NCI-H146 treated with DMSO at 0.1 percent for 48 hours (cell line): ENCODE data around the gene NAPB.

ENCODE experiments used
- DNase-seq: peaks from one replicate; lab custom pipeline; 2025; ENCODE audit not compliant: unreplicated experiment; lab: John Stamatoyannopoulos, UW

NAPB gene

DNA sequence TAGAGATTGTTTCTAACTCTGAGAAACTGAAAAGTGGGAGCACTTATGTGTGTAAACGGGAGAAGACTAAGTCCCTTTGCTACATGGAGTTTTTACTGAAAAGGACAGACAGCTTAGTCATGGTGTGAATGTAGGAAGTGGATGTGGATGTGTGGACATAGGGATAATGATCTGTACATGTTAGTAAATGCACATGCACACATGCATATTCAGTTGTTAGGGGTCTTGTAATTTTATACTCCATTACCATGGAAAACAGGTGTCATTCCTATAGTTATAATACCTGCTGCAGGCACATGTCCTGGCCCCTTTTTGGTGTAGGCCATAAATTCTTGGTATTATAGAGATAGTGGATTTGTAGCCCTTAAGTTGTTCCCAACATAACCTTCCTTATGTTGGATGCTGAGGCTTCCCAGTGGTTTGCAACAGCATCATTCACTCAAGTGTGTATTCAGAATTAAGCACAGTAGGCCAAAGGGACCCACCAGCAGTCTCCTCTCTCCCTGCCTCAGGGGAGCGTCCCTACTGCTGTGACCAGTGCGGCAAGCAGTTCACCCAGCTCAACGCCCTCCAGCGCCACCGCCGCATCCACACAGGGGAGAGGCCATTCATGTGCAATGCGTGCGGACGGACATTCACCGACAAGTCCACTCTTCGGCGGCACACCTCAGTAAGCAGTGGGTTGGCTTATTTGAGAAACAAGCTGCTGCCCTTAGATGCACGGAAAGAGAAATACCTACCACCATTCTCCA is 52.0 kb downstream of the NAPB start:
- DNase-seq, result no peak

DNA sequence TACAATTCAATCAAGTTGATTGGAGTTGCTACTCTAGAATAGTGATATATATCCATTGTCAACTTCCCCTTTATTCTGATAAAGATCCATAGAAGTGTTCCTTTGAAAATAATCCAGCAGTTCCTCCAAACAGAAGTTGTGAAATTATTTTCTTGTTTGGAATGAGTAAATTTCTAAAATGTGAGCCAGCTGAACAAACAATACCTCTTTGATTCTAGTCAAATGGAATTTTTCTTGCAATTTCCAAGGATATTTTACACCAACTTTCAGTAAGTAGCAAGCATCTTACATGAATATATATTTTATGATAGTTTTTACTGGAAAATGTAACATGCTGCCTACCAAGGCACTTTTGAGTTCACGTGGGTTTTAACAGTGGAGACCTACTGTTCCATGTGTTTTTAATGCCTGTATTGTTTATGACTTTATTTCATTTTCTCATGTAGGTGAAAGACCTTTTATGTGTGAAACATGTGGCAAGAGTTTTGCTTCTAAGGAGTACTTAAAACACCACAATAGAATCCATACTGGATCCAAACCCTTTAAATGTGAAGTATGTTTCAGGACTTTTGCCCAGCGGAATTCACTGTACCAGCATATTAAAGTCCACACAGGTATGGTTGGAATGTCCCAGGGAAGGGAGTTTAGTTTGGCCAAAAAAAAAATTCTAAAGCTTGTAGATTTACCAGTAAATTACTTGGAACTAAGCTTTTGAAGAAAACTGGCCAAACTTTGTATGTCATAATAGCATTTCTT is 52.8 kb downstream of the NAPB start:
- no peak for DNase-seq

GRCh38 chr20:23367770-23368169 is 53.5 kb downstream of the NAPB start:
- DNase-seq, result no peak

GRCh38 chr20:23366384-23366783 is 54.9 kb downstream of the NAPB start:
- DNase-seq, result no peak

DNA sequence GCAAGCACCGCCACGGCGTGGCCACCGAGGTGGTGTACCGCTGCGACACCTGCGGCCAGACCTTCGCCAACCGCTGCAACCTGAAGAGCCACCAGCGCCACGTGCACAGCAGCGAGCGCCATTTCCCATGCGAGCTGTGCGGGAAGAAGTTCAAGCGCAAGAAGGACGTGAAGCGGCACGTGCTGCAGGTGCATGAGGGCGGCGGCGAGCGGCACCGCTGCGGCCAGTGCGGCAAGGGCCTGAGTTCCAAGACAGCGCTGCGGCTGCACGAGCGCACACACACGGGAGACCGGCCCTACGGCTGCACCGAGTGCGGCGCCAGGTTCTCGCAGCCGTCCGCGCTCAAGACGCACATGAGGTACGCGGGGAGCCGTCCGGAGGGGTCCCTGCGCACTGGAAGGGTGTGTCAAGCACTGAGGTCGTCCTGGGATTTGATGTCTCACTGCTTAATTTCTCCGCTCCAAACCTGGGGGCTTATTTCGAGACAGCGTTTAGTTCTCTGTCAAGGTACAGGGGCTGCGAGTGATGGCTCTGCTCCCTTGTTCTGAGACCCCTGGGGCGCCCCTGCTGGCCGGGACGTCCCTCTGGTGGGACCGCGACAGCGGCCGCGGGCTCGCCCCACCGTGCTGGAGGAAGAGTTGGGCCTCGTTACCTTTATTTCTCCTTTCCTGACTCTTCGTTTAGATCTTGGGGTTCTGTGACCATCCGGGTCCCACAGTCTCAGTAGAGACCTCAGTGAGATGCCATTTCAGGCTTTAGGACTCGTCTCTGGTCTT is 55.7 kb downstream of the NAPB start:
- no peak for DNase-seq

DNA sequence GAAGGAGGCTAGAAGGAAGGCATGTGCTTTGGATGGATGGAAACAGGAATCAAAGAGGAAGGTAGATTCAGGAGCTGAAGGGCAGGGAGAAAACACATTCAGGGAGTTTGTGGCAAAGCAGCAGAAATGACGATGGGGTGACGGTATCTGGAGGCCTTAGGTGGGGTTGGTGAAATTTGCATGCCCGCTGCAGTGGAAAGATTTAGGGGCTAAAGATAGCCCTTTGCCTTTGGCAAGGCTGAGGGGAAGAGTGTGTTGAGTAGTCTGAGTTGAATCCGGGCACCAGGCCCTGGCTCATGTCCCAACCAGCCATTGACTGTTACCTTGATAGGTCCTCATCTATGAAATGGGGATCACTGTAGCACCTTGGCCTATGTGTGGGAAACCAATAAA is 58.0 kb downstream of the NAPB start:
- DNase-seq, result no peak

GRCh38 chr20:23362392-23363256 is 58.7 kb downstream of the NAPB start:
- DNase-seq, result peak; percentile 63

DNA sequence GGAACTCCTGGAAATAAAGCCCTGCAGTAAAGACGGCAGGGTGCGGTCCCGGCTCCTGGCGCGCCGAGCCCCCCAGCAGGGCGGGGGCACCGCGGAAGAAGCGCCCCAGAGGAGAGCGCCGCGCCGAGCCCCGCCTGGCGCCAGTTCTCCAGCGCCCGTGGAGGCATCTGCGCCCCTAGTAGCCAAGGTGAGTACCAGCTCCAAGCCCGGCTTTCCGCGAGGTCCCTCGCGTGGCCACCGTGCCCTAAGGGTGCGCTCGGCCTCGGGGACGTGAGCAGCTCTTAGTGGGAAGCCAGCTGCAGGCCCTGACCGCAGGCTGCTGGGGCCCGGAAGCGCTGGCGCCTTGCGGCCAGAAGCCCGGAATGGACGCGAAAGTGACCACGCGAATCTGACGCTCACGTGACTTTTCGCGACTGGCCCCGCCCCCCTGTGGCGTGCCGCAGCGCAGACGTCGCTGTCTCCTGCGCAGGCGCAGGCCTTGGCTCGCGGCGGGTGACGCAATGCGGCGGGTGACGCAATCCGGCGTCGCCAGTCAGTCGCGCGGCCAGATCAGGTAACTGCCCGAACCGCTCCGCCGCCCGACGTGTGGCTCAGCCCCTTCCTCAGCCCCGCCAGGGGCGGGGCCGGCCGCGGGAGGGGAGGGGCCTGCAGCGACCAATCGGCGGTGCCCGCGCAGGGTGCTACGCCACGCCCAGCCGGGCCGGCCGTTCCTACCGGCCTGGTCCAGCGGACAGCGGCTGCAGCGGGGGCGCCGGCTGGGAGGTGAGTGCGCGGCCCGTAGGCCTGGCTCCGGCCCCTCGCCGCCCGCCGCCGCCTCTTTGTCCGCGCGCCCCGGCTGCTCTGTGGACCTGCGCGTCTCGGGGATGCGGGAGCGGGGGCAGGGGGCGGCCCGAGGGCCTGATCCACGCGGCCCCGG is 59.6 kb downstream of the NAPB start, which contains the start of gene GZF1:
GZF1 (plus strand) TSS at position 707 of the 916 bp plus-strand sequence. CDS start 2,202 bp downstream, outside the sequence.
- peak; percentile 97 for DNase-seq

GRCh38 chr20:23361119-23361475 is 60.2 kb downstream of the NAPB start:
- peak; percentile 35 for DNase-seq

DNA sequence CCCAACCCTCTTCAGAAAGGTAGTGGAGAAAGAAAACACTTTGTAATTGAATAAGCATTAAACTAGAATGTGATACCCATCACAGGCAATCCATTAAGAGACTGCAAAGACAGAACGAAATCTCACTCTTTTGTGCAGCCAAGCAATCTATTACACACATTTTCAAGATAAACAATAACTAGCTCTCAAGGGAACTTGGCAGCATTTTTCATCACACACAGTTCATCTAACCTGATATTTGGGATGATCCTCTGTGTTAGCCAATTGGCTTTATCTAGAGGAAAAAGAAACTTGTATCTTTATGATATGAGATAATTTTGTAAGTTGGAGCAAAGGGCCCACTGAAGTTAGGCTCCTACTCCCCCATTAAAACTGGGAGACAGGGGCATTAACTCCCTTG is 60.8 kb downstream of the NAPB start:
- no peak for DNase-seq

- DNase-seq, result no peak
These were observed 62.2 kb downstream of the NAPB start for GRCh38 chr20:23358923-23359593.

- no peak for DNase-seq
These were observed 62.8 kb downstream of the NAPB start for GRCh38 chr20:23358563-23358906.

- DNase-seq, result peak; percentile 98
These were observed 63.3 kb downstream of the NAPB start for GRCh38 chr20:23357767-23358562.

- DNase-seq, result no peak
These were observed 65.1 kb downstream of the NAPB start for GRCh38 chr20:23356203-23356602.

DNA sequence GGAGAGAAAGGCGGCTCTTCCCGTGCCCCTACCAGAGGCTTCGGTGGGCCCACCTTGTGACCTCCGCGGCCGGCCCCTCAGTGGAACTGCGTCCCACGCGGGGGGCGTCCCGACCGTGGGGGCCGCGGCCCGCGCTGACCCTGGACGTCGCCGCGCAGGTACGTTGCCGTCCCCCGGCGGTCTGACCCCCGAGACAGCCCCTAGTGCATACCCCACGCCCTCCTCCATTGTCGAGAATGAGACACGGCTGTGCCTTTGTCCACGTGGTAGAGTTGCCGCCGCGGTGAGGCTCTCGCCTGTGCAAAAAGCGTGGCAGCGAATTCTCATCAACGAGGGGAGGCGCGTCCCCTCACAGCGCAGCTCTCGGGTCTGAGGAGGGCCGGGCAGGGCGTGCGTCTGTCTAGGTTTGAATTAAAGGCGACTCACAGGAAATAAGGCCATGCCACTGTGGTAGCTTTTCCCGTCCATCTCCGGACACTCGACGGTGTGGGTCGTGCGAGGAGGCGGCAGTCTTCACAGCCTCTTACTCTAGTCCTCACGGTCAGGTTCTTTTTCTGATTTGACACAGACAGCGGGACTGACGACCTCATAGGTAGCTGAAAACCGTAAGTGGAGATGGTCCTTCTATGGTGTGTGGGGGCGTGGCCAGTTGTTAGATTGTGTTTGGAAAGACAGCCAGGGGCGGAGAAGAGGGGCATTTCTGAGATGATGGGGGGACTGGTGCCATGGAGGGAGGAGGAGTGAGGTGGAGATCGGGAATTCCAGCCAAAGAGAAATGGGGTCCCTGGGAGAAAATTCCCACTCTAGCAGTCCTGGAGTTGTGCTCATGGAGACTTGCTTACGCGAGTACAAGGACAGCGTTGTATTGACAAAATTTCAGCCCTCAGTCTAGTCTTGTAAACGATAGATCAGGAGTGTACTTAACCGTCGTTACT is 70.1 kb downstream of the NAPB start:
- peak; percentile 47 for DNase-seq

GRCh38 chr20:23350196-23350903 is 70.9 kb downstream of the NAPB start, which contains the start of gene NXT1:
Gene NXT1, plus strand, starts transcription at chr20:23350791. Its CDS starts 3,251 bp downstream, at chr20:23354042.
- DNase-seq, result peak; percentile 97
